ENCODE measurements around the gene TERT. TPM values are rescaled to one million over a fixed set of nuclear protein-coding genes. Genes with fewer than 3 reads are reported as not detected.

The TERT gene
- total and polyA plus RNA-seq, 2 of the 8 experiments (the other 6 are each of a cell fraction or from before 2014, with no cell fraction given): 13.1 to 23.1 TPM

DNA sequence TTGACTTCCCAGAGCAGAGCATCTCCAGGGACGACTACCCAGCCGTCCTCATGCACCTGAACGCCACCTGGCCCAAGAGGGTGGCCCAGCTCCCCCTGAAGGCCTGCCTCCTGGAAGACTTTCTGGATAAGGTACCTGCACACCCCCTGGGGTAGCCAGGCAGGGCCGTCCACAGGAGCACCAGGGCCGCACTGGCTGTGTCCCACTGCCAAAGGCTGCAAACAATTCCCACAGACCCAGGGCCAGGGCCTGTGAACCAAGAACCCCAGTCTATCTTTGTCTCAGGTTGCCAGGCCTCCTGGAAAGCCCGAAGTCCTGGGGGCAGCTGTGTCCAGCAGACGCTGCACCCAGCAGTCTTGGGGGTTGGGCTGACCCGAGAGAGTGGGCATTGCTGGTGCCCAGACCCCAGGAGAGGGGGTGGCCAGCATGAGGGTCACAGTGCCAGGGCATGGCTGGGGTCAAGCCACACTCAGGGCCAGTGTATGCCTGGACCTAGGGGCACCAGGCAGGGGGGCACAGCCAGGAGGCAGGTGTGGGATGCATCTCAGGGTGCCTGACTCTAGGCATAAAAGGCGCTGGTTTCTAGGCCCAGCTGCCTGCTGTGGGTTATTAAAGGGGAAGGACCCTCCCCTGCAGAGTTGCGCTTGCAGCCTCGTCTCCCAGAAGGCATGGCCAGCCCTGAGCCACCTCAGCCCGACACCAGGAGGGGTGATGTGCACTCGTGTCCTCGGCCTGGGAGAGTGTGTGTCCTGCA lies 52.0 kb downstream of the TERT start:
- no peak overlapping the region for H2AFZ ChIP-seq (ENCODE audit: low read length)
- no peak overlapping the region for H4K8ac ChIP-seq (ENCODE audit: extremely low read depth, insufficient read depth, low read length)
- no peak overlapping the region for H3K18ac ChIP-seq (ENCODE audit: extremely low read depth, low read length)
- H3K4me1 ChIP-seq (replicated peaks in 1 of 4; ENCODE audit: control insufficient read depth in 3 of 4, insufficient read depth in 4 of 4, low read length in 3 of 4): peaks cover 0 to 9% (median under 1%) of the 10 kb centered on the region in 4 experiments; a peak in 5 of 7 replicates
- no peak overlapping the region for H4K91ac ChIP-seq (replicated peaks; ENCODE audit: insufficient read length, low read length)
- H2BK12ac ChIP-seq (ENCODE audit: low read depth, low read length): peak overlapping the region; percentile 60; the same call in 1 of the 2 replicates
- H4K5ac ChIP-seq (ENCODE audit: insufficient read length, low read depth, low read length): no peak overlapping the region
- ChIA-PET POLR2A (ENCODE audit: partially characterized antibody) (interaction anchor here (1.3 kb wide), 1 partner anchor 52 kb away, joined by 4 read pairs; the partner anchor contains the start of gene TERT), CTCF (ENCODE audit: partially characterized antibody) (interaction anchor here (2.3 kb wide), 1 partner anchor 75 kb away, joined by 8 read pairs; no protein-coding TSS in a partner anchor)
- no peak overlapping the region for H2BK120ac ChIP-seq (replicated peaks; ENCODE audit: low read depth, low read length)
- no peaks in the 10 kb centered on the region for H3K79me1 ChIP-seq (ENCODE audit: low read depth, low read length)
- H3K27ac ChIP-seq (ENCODE audit: low read depth, low read length): no peak overlapping the region
- peaks cover 2 to 11% of the 10 kb centered on the region in 2 experiments for H4K20me1 ChIP-seq (replicated peaks in 1 of 2; ENCODE audit: control insufficient read depth in 1 of 2, insufficient read depth in 2 of 2, low read length in 2 of 2)
- WGBS, 2 experiments (ENCODE audit: extremely low coverage in 1 of 2, insufficient coverage in 1 of 2, insufficient read length in 1 of 2, insufficient replicate concordance in 2 of 2, low coverage in 1 of 2, low lambda C conversion rate in 2 of 2, missing lambda C conversion rate in 1 of 2): 88% methylated on average over 12 of the region's 14 CpGs; no CpG with 5 or more reads in 1 of the 2 experiments
- no peak overlapping the region for H3K56ac ChIP-seq (replicated peaks; ENCODE audit: insufficient read length, low read depth, low read length)
- peak overlapping the region; percentile 44 for H2BK5ac ChIP-seq (ENCODE audit: low read depth, low read length)
- FAIRE-seq: no peak
- H3K9ac ChIP-seq (replicated peaks in 1 of 4; ENCODE audit: extremely low read depth in 1 of 4, low read depth in 3 of 4, low read length in 3 of 4): no peak overlapping the region
- no peak overlapping the region for H2BK15ac ChIP-seq (ENCODE audit: low read length)
- no peak overlapping the region for H3K14ac ChIP-seq (ENCODE audit: insufficient read length)
- H3K36me3 ChIP-seq (ENCODE audit: control insufficient read depth in 2 of 4, insufficient read depth in 4 of 4, low read length in 3 of 4): no peaks in the 10 kb centered on the region
- 0 out of 2 replicates have a peak overlapping the region, but pooled peaks have one; percentile 39 for H2AK5ac ChIP-seq (ENCODE audit: low read depth, low read length)
- no peaks in the 10 kb centered on the region for H3K79me2 ChIP-seq (ENCODE audit: control insufficient read depth in 1 of 2, insufficient read depth in 2 of 2, low read length in 2 of 2)
- no peak overlapping the region for H3K4me3 ChIP-seq (ENCODE audit: extremely low read depth in 1 of 4, insufficient read depth in 2 of 4, low read depth in 3 of 4, low read length in 4 of 4)
- H3K23me2 ChIP-seq (ENCODE audit: low read depth, low read length): peaks cover 2% of the 10 kb centered on the region; the same call in 1 of the 2 replicates
- no peak overlapping the region for H3K4me2 ChIP-seq (ENCODE audit: insufficient read depth in 1 of 2, low read depth in 2 of 2, low read length in 2 of 2)
- no peak overlapping the region for H3K23ac ChIP-seq (ENCODE audit: insufficient read length)
- TF ChIP-seq EGR1 (IDR thresholded peaks at IDR 0.05; ENCODE audit: borderline replicate concordance, low read depth, low read length): no peak
- H3K27me3 ChIP-seq (replicated peaks in 1 of 4; ENCODE audit: control insufficient read depth in 3 of 4, extremely low read depth in 1 of 4, insufficient read depth in 3 of 4, low read length in 3 of 4): no peaks in the 10 kb centered on the region; a peak in 1 of 7 replicates
- DNase-seq (ENCODE audit: low read depth in 1 of 2, low spot score in 2 of 2): no peak
- no peak overlapping the region for H2BK20ac ChIP-seq (ENCODE audit: low read length)
- H3K4ac ChIP-seq (replicated peaks; ENCODE audit: insufficient read length, low read depth, low read length): no peak overlapping the region
- H3K9me3 ChIP-seq (ENCODE audit: insufficient read depth in 2 of 2, low read depth in 1 of 2, low read length in 1 of 2): no peaks in the 10 kb centered on the region
